Measurements from ENCODE around the gene HSDL1. TPM values are rescaled to one million over a fixed set of nuclear protein-coding genes. Genes with fewer than 3 reads are reported as not detected.

The HSDL1 gene
- total and polyA plus RNA-seq, 4 donors: 59.8 to 77.2 (median 71.6) TPM

- H3K9me3 ChIP-seq (ENCODE audit: control insufficient read depth, insufficient read depth, low read length): no peaks in the 10 kb centered on the region
- no peaks in the 10 kb centered on the region for H3K27me3 ChIP-seq (ENCODE audit: control insufficient read depth, insufficient read depth, low read length)
- H3K36me3 ChIP-seq (ENCODE audit: control insufficient read depth, insufficient read depth, low read length): peaks cover 69% of the 10 kb centered on the region
- 96% methylated on average over 5 of the region's 5 CpGs for WGBS (ENCODE audit: insufficient coverage)
- H3K4me1 ChIP-seq (ENCODE audit: control insufficient read depth, insufficient read depth, low read length): peaks cover 42% of the 10 kb centered on the region
- H3K27ac ChIP-seq (ENCODE audit: low read depth, low read length): no peak overlapping the region
- no peak overlapping the region for H3K4me3 ChIP-seq (ENCODE audit: low read depth, low read length)
- no peak for DNase-seq (ENCODE audit: low read depth in 4 of 6, low spot score in 6 of 6)
Measured at GRCh38 chr16:84183572-84183875, 38.5 kb upstream of the HSDL1 start.

- no peak overlapping the region for H3K4me3 ChIP-seq (ENCODE audit: low read depth, low read length)
- peaks cover 75% of the 10 kb centered on the region for H3K36me3 ChIP-seq (ENCODE audit: control insufficient read depth, insufficient read depth, low read length)
- no peaks in the 10 kb centered on the region for H3K27me3 ChIP-seq (ENCODE audit: control insufficient read depth, insufficient read depth, low read length)
- H3K9me3 ChIP-seq (ENCODE audit: control insufficient read depth, insufficient read depth, low read length): no peaks in the 10 kb centered on the region
- H3K27ac ChIP-seq (ENCODE audit: low read depth, low read length): no peak overlapping the region
- H3K4me1 ChIP-seq (ENCODE audit: control insufficient read depth, insufficient read depth, low read length): peaks cover 45% of the 10 kb centered on the region
- no peak for DNase-seq (ENCODE audit: low read depth in 4 of 6, low spot score in 6 of 6)
- 96% methylated on average over 20 of the region's 26 CpGs for WGBS (ENCODE audit: insufficient coverage)
Measured at GRCh38 chr16:84182680-84183571, 37.9 kb upstream of the HSDL1 start.

- no peak for DNase-seq (ENCODE audit: low read depth in 4 of 6, low spot score in 6 of 6)
- H3K36me3 ChIP-seq (ENCODE audit: control insufficient read depth, insufficient read depth, low read length): peaks cover 82% of the 10 kb centered on the region
- 97% methylated on average over 18 of the region's 18 CpGs for WGBS (ENCODE audit: insufficient coverage)
- no peak overlapping the region for H3K27ac ChIP-seq (ENCODE audit: low read depth, low read length)
- H3K4me1 ChIP-seq (ENCODE audit: control insufficient read depth, insufficient read depth, low read length): peaks cover 51% of the 10 kb centered on the region
- no peaks in the 10 kb centered on the region for H3K27me3 ChIP-seq (ENCODE audit: control insufficient read depth, insufficient read depth, low read length)
- no peaks in the 10 kb centered on the region for H3K9me3 ChIP-seq (ENCODE audit: control insufficient read depth, insufficient read depth, low read length)
- no peak overlapping the region for H3K4me3 ChIP-seq (ENCODE audit: low read depth, low read length)
Measured at GRCh38 chr16:84182104-84182503, 37.1 kb upstream of the HSDL1 start.

- H3K4me3 ChIP-seq (ENCODE audit: low read depth, low read length): no peak overlapping the region
- H3K9me3 ChIP-seq (ENCODE audit: control insufficient read depth, insufficient read depth, low read length): no peaks in the 10 kb centered on the region
- 94% methylated on average over 36 of the region's 41 CpGs for WGBS (ENCODE audit: insufficient coverage)
- peaks cover 90% of the 10 kb centered on the region for H3K36me3 ChIP-seq (ENCODE audit: control insufficient read depth, insufficient read depth, low read length)
- peaks cover 59% of the 10 kb centered on the region for H3K4me1 ChIP-seq (ENCODE audit: control insufficient read depth, insufficient read depth, low read length)
- no peaks in the 10 kb centered on the region for H3K27me3 ChIP-seq (ENCODE audit: control insufficient read depth, insufficient read depth, low read length)
- H3K27ac ChIP-seq (ENCODE audit: low read depth, low read length): no peak overlapping the region
- DNase-seq (ENCODE audit: low read depth in 4 of 6, low spot score in 6 of 6): no peak
Measured at GRCh38 chr16:84181144-84181915, 36.4 kb upstream of the HSDL1 start.

GRCh38 chr16:84180519-84181140 is 35.7 kb upstream of the HSDL1 start:
- H3K4me3 ChIP-seq (ENCODE audit: low read depth, low read length): no peak overlapping the region
- no peak for DNase-seq (ENCODE audit: low read depth in 4 of 6, low spot score in 6 of 6)
- H3K9me3 ChIP-seq (ENCODE audit: control insufficient read depth, insufficient read depth, low read length): no peaks in the 10 kb centered on the region
- H3K36me3 ChIP-seq (ENCODE audit: control insufficient read depth, insufficient read depth, low read length): peaks cover 94% of the 10 kb centered on the region
- H3K4me1 ChIP-seq (ENCODE audit: control insufficient read depth, insufficient read depth, low read length): peaks cover 58% of the 10 kb centered on the region
- WGBS (ENCODE audit: insufficient coverage): 91% methylated on average over 21 of the region's 21 CpGs
- H3K27ac ChIP-seq (ENCODE audit: low read depth, low read length): no peak overlapping the region
- no peaks in the 10 kb centered on the region for H3K27me3 ChIP-seq (ENCODE audit: control insufficient read depth, insufficient read depth, low read length)

- Histone ChIP-seq H3K4me3 (ENCODE audit: low read depth, low read length) (no peak overlapping the region), H3K4me1 (ENCODE audit: control insufficient read depth, insufficient read depth, low read length) (peaks cover 54% of the 10 kb centered on the region), H3K27ac (ENCODE audit: low read depth, low read length) (no peak overlapping the region), H3K36me3 (ENCODE audit: control insufficient read depth, insufficient read depth, low read length) (peaks cover 86% of the 10 kb centered on the region), H3K9me3 (ENCODE audit: control insufficient read depth, insufficient read depth, low read length) (no peaks in the 10 kb centered on the region), H3K27me3 (ENCODE audit: control insufficient read depth, insufficient read depth, low read length) (no peaks in the 10 kb centered on the region)
- DNase-seq (ENCODE audit: low read depth in 4 of 6, low spot score in 6 of 6): no peak
- WGBS (ENCODE audit: insufficient coverage): 83% methylated on average over 21 of the region's 33 CpGs
Measured at GRCh38 chr16:84179612-84180320, 34.8 kb upstream of the HSDL1 start.

GRCh38 chr16:84178892-84179611 is 34.1 kb upstream of the HSDL1 start:
- Histone ChIP-seq H3K27ac (ENCODE audit: low read depth, low read length) (no peak overlapping the region), H3K4me1 (ENCODE audit: control insufficient read depth, insufficient read depth, low read length) (peaks cover 47% of the 10 kb centered on the region), H3K4me3 (ENCODE audit: low read depth, low read length) (no peak overlapping the region), H3K36me3 (ENCODE audit: control insufficient read depth, insufficient read depth, low read length) (peaks cover 79% of the 10 kb centered on the region), H3K9me3 (ENCODE audit: control insufficient read depth, insufficient read depth, low read length) (no peaks in the 10 kb centered on the region), H3K27me3 (ENCODE audit: control insufficient read depth, insufficient read depth, low read length) (no peaks in the 10 kb centered on the region)
- no peak for DNase-seq (ENCODE audit: low read depth in 4 of 6, low spot score in 6 of 6)
- WGBS (ENCODE audit: insufficient coverage): 95% methylated on average over 26 of the region's 28 CpGs

GRCh38 chr16:84178146-84178765 is 33.3 kb upstream of the HSDL1 start:
- Histone ChIP-seq H3K9me3 (ENCODE audit: control insufficient read depth, insufficient read depth, low read length) (no peaks in the 10 kb centered on the region), H3K27me3 (ENCODE audit: control insufficient read depth, insufficient read depth, low read length) (no peaks in the 10 kb centered on the region), H3K27ac (ENCODE audit: low read depth, low read length) (no peak overlapping the region), H3K4me3 (ENCODE audit: low read depth, low read length) (no peak overlapping the region), H3K4me1 (ENCODE audit: control insufficient read depth, insufficient read depth, low read length) (peaks cover 39% of the 10 kb centered on the region), H3K36me3 (ENCODE audit: control insufficient read depth, insufficient read depth, low read length) (peaks cover 71% of the 10 kb centered on the region)
- 82% methylated on average over 15 of the region's 15 CpGs for WGBS (ENCODE audit: insufficient coverage)
- no peak for DNase-seq (ENCODE audit: low read depth in 4 of 6, low spot score in 6 of 6)

All from spinal cord (tissue), 10 donors.